Suprapubic skin (tissue), 4 donors: ENCODE data around the gene CALCB. TPM values are rescaled to one million over a fixed set of nuclear protein-coding genes. Genes with fewer than 3 reads are reported as not detected.

Experiments
- DNase-seq, 2 donors: peaks; one replicate each; pipeline ENCODE4 v3.0.0-alpha.2; 2019; ENCODE audit warnings: low spot score in 2 of 2
- H3K27ac ChIP-seq: fragments of 200-600 bp; sonication (generic); one replicate; pipeline ENCODE4 v1.5.1; 2019
- H3K27me3 ChIP-seq: fragments of 200-600 bp; sonication (generic); one replicate; pipeline ENCODE4 v1.5.1; 2019
- H3K36me3 ChIP-seq: fragments of 200-600 bp; sonication (generic); one replicate; pipeline ENCODE4 v1.5.1; 2019
- H3K4me1 ChIP-seq: fragments of 200-600 bp; sonication (generic); one replicate; pipeline ENCODE4 v1.5.1; 2019
- H3K4me3 ChIP-seq: fragments of 200-600 bp; sonication (generic); one replicate; pipeline ENCODE4 v1.5.1; 2019; ENCODE audit warnings: mild to moderate bottlenecking
- H3K9me3 ChIP-seq: fragments of 200-600 bp; sonication (generic); one replicate; pipeline ENCODE4 v1.5.1; 2019
- EP300 ChIP-seq: sonication (generic); formaldehyde crosslinking; IDR thresholded peaks from one replicate; pipeline ENCODE4 v1.6.1; 2017; ENCODE audit warnings: antibody characterized with exemption
- POLR2A ChIP-seq, 2 donors: fragments of 450-650 bp; IDR thresholded peaks; one replicate each; pipeline ENCODE4 v1.6.1; 2017; ENCODE audit warnings: antibody characterized with exemption in 2 of 2, mild to moderate bottlenecking in 2 of 2, moderate library complexity in 2 of 2
- POLR2AphosphoS5 ChIP-seq, 3 donors: sonication (generic); formaldehyde crosslinking; IDR thresholded peaks; one replicate each; pipeline ENCODE4 v1.6.1; 2017; ENCODE audit warnings: antibody characterized with exemption in 3 of 3
- WGBS: methylation state at CpG from one replicate; pipeline ENCODE4 v1.1.5; 2018; 5-methylcytosine and 5-hydroxymethylcytosine counted together
- total RNA-seq, 4 donors: library from RNA; depleted of rRNA; stranded (reverse); fragments of >200 nt; gene quantifications; one replicate each; pipeline ENCODE4 v1.1.0, GENCODE V29; 2016
- TF ChIP-seq, protein P1 (sequence below), 2 donors: fragments of 200-600 bp in 1 of 2; fragments of 450-650 bp in 1 of 2; sonication (generic) in 1 of 2; IDR thresholded peaks; one replicate each; pipeline ENCODE4 v1.5.1; 2016 to 2019; ENCODE audit warnings: antibody characterized with exemption in 2 of 2, mild to moderate bottlenecking in 1 of 2, moderate library complexity in 1 of 2

CALCB gene
- total RNA-seq, 4 donors from 2014 or later = 0.48 TPM; not detected in 3

DNA sequence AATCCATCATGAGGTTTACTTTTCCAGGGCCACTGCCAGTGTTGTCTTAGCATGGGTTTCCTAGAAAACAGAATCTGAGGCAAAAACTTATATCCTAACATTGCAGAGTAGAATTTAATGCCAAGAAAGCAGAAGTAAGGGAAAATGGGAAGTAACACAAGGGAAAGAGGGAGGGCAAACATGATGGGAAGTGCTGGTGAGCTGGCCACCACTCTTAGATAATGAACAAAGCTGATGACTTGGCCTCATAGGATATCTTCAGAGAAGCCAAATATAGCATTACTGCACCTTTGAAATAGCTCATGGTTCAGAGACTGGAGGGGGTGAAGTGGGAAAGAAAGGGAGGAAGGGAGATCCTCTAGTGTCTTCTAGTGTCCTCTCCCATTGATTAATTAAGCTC is 24.8 kb upstream of the CALCB start:
- H3K27ac ChIP-seq = no peak overlapping the region
- TF ChIP-seq POLR2A (IDR thresholded peaks at IDR 0.05) (no peak), POLR2AphosphoS5 (IDR thresholded peaks at IDR 0.05) (no peak), EP300 (no peak)
- TF ChIP-seq, protein P1, sequence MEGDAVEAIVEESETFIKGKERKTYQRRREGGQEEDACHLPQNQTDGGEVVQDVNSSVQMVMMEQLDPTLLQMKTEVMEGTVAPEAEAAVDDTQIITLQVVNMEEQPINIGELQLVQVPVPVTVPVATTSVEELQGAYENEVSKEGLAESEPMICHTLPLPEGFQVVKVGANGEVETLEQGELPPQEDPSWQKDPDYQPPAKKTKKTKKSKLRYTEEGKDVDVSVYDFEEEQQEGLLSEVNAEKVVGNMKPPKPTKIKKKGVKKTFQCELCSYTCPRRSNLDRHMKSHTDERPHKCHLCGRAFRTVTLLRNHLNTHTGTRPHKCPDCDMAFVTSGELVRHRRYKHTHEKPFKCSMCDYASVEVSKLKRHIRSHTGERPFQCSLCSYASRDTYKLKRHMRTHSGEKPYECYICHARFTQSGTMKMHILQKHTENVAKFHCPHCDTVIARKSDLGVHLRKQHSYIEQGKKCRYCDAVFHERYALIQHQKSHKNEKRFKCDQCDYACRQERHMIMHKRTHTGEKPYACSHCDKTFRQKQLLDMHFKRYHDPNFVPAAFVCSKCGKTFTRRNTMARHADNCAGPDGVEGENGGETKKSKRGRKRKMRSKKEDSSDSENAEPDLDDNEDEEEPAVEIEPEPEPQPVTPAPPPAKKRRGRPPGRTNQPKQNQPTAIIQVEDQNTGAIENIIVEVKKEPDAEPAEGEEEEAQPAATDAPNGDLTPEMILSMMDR (IDR thresholded peaks at IDR 0.05) = no peak
- H3K4me1 ChIP-seq = no peaks in the 10 kb centered on the region
- no peak overlapping the region for H3K4me3 ChIP-seq
- no peaks in the 10 kb centered on the region for H3K27me3 ChIP-seq
- no peaks in the 10 kb centered on the region for H3K9me3 ChIP-seq
- no peak for DNase-seq
- no peaks in the 10 kb centered on the region for H3K36me3 ChIP-seq

DNA sequence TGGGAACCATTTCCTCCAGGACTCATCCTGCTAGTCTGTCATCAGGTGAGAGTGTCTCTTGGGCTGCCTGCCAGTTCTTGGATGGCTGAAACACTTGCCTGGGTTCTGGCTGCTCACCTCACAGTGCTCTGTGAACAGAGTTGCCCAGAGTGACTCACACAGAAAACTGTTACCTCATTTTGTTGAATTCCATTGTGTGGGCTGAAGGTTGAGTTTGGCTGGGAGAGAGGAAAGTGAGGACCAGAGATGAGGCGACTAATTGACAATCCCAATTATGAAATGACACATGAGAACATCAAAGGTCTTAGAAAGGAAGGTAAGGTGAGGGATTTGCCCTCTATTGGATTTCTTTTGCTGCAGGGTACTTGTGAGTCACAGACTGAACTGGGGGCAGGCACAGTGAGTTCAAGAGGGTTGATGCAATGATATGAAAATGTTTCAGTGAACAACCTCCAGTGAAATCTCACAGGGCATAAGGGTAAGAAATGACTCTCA is 20.2 kb upstream of the CALCB start:
- TF ChIP-seq POLR2AphosphoS5 (IDR thresholded peaks at IDR 0.05) (no peak), POLR2A (IDR thresholded peaks at IDR 0.05) (no peak), EP300 (no peak)
- TF ChIP-seq, protein P1 (IDR thresholded peaks at IDR 0.05) = no peak
- WGBS = 62% methylated on average over 1 of the region's 1 CpG
- H3K9me3 ChIP-seq = no peaks in the 10 kb centered on the region
- no peaks in the 10 kb centered on the region for H3K36me3 ChIP-seq
- H3K27ac ChIP-seq = no peak overlapping the region
- H3K4me1 ChIP-seq = no peaks in the 10 kb centered on the region
- DNase-seq = no peak
- H3K27me3 ChIP-seq = no peaks in the 10 kb centered on the region
- no peak overlapping the region for H3K4me3 ChIP-seq

DNA sequence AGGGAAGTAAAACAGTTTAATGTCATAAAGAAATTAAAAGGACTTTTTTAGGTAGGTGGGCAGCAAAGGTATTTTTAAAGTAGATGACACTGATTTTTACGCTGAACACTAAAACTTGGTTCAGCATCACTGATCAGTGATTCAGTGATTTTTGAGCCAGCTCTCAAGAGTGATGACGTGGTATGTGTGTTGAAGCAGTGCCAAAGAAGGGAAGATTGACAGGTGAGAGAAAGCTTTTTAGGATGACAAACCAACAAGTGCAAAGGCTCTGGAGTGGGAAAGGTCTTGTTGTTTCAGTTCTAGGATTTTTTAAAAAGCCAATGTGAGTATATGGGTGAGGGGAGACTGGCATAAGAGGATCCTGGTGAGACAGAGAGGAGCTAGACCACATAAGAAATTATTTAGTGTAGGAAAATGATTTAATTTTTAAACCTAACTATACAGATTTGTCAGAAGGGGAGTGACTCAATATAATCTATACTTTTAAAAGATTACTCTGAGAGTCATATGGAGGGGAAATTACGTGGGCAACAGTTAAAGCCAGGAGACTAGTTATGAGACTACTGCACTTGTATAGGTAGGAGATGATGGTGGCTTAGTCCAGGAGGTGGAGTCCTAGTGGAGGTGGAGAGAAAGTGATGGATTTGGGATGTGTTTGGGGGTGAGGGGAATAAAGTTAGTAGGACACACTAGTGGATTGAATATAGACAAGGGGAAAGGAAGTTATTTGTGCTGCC is 17.6 kb upstream of the CALCB start:
- Histone ChIP-seq H3K27me3 (no peaks in the 10 kb centered on the region), H3K9me3 (no peaks in the 10 kb centered on the region), H3K4me3 (no peak overlapping the region), H3K27ac (no peak overlapping the region), H3K4me1 (no peaks in the 10 kb centered on the region), H3K36me3 (no peaks in the 10 kb centered on the region)
- WGBS = 64% methylated on average over 3 of the region's 3 CpGs
- no peak for DNase-seq
- TF ChIP-seq EP300 = no peak
- TF ChIP-seq POLR2A (IDR thresholded peaks at IDR 0.05) = no peak
- TF ChIP-seq, protein P1 (IDR thresholded peaks at IDR 0.05) = no peak
- TF ChIP-seq POLR2AphosphoS5 (IDR thresholded peaks at IDR 0.05) = no peak

DNA sequence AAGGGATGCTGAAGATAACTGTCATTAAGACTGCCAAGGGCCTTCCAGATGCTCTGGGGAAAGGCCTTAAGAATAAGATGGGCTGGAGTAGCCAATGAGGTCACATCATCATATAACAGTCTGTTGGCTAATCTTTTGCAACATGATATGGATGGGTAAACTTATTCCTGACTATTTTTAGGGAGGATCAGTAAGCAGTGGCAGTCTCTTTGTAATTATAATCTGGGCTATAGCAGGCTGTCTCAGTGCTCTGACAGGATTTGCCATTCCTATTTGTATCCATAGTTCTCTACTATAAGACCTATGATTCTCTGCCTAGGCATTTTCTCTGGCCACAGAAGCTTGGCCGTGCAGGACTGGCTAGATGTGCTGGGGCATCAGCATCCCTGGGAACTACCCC is 16.1 kb upstream of the CALCB start:
- H3K4me1 ChIP-seq = no peaks in the 10 kb centered on the region
- 100% methylated on average over 1 of the region's 1 CpG for WGBS
- no peak for DNase-seq
- H3K27me3 ChIP-seq = no peaks in the 10 kb centered on the region
- TF ChIP-seq, protein P1 (IDR thresholded peaks at IDR 0.05) = no peak
- TF ChIP-seq POLR2AphosphoS5 (IDR thresholded peaks at IDR 0.05) (no peak), EP300 (no peak), POLR2A (IDR thresholded peaks at IDR 0.05) (no peak)
- H3K36me3 ChIP-seq = no peaks in the 10 kb centered on the region
- H3K4me3 ChIP-seq = no peak overlapping the region
- H3K9me3 ChIP-seq = no peaks in the 10 kb centered on the region
- no peak overlapping the region for H3K27ac ChIP-seq

DNA sequence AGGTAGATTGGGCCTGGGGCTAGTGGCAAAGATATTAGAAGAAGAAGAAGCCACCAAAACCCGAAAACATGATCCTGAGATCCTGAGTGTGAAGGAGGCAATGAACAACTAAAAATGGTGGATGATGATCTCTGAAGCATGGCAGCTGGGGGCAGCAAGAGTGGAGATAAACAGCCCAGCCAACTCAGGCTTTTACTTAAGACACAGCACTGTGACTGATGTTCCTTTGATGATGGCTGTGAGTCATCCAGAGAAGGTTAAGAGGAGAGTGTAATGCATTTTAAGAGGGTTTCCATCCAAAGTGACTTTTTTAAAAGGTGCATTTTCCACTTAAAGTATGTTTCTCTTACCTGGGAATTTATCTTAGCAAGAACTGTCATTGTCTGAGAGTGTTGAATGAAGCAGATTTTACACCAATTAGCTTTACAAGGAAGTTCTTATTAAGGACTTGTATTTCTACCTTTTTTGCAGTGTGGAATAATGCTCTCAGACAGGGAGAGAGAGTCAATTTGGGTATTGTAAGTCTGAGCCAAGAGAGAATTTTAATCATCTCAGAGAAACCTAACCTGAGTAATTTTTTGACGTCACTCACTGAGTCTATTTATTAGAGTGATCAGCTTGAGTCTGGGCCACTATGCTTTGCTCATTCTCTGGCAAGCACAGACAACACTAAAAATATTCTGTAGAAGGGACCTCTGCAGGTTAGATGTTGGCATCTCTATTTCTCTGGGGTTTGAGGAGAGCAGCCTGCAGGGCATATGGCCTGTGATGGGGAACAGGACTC is 14.1 kb upstream of the CALCB start:
- DNase-seq = no peak
- no peaks in the 10 kb centered on the region for H3K4me1 ChIP-seq
- TF ChIP-seq, protein P1 (IDR thresholded peaks at IDR 0.05) = no peak
- no peak overlapping the region for H3K4me3 ChIP-seq
- no peaks in the 10 kb centered on the region for H3K9me3 ChIP-seq
- H3K36me3 ChIP-seq = no peaks in the 10 kb centered on the region
- WGBS = 67% methylated on average over 2 of the region's 2 CpGs
- no peaks in the 10 kb centered on the region for H3K27me3 ChIP-seq
- no peak overlapping the region for H3K27ac ChIP-seq
